Retinal pigment epithelial cell (primary cell): ENCODE measurements around the gene SCAI.
"Not testable (repeated sequence)": the region's sequence is repeated elsewhere in the genome, so short reads cannot be mapped to it uniquely, and the experiment has no call there.

Source experiments
- DNase-seq: peaks from one replicate; pipeline ENCODE4 v3.0.0-alpha.2; 2010; ENCODE audit warnings: low read depth
- H3K4me3 ChIP-seq: 2 replicates; pipeline ENCODE4 v1.5.1; 2011; ENCODE audit warnings: mild to moderate bottlenecking, low read length, control low read depth, moderate library complexity
- CTCF ChIP-seq: conservative IDR thresholded peaks from 2 replicates; pipeline ENCODE4 v1.5.1; 2011; ENCODE audit warnings: low read depth, low read length, control low read depth, inconsistent platforms

The SCAI gene

GRCh38 chr9:125085703-125086477 lies 57.4 kb downstream of the SCAI start:
- no peak overlapping the region for H3K4me3 ChIP-seq
- TF ChIP-seq CTCF: no peak
- peak; percentile 43 for DNase-seq

GRCh38 chr9:125082197-125082596 lies 61.1 kb downstream of the SCAI start:
- not testable (repeated sequence) for DNase-seq

GRCh38 chr9:125080797-125081196 lies 62.5 kb downstream of the SCAI start:
- not testable (repeated sequence) for H3K4me3 ChIP-seq, DNase-seq

More at GRCh38 chr9:125082197-125082596, 61.1 kb downstream of the SCAI start:
- H3K4me3 ChIP-seq: not testable (repeated sequence)

- H3K4me3 ChIP-seq: no peak overlapping the region
- TF ChIP-seq CTCF: no peak
- DNase-seq: no peak
These were observed 63.4 kb downstream of the SCAI start for GRCh38 chr9:125079931-125080330.

GRCh38 chr9:125075997-125076396 lies 67.3 kb downstream of the SCAI start:
- H3K4me3 ChIP-seq: no peak overlapping the region
- DNase-seq: no peak
- no peak for TF ChIP-seq CTCF

GRCh38 chr9:125074976-125075375 lies 68.4 kb downstream of the SCAI start:
- no peak for DNase-seq
- no peak for TF ChIP-seq CTCF
- no peak overlapping the region for H3K4me3 ChIP-seq

- no peak overlapping the region for H3K4me3 ChIP-seq
- DNase-seq: no peak
- no peak for TF ChIP-seq CTCF
These were observed 76.3 kb downstream of the SCAI start for GRCh38 chr9:125066839-125067619.

- DNase-seq: no peak
- TF ChIP-seq CTCF: no peak
- H3K4me3 ChIP-seq: no peak overlapping the region
These were observed 81.9 kb downstream of the SCAI start for GRCh38 chr9:125061391-125061790.
